HG02970 (cell line): ENCODE data around the gene PKD1L1.

Experiments used
- ATAC-seq: cut with Tn5 transposase; IDR thresholded peaks from one replicate; pipeline ENCODE4 v1.9.1; 2021; ENCODE audit warnings: mild to moderate bottlenecking, moderate library complexity, moderate number of reproducible peaks; ENCODE audit not compliant: unreplicated experiment, low FRiP score

The PKD1L1 gene

GRCh38 chr7:47906883-47907282 lies 41.4 kb downstream of the PKD1L1 start:
- no peak for ATAC-seq

GRCh38 chr7:47905076-47905920 lies 43.0 kb downstream of the PKD1L1 start:
- ATAC-seq = no peak

- no peak for ATAC-seq
These were observed 46.3 kb downstream of the PKD1L1 start for GRCh38 chr7:47902013-47902412.

GRCh38 chr7:47901542-47901941 lies 46.7 kb downstream of the PKD1L1 start:
- ATAC-seq = no peak

- no peak for ATAC-seq
These were observed 50.4 kb downstream of the PKD1L1 start for GRCh38 chr7:47897831-47898230.

GRCh38 chr7:47896809-47897423 lies 51.4 kb downstream of the PKD1L1 start:
- ATAC-seq = no peak

GRCh38 chr7:47895026-47895425 lies 53.2 kb downstream of the PKD1L1 start:
- ATAC-seq = no peak

- no peak for ATAC-seq
These were observed 54.4 kb downstream of the PKD1L1 start for GRCh38 chr7:47893721-47894365.

- ATAC-seq = no peak
These were observed 55.0 kb downstream of the PKD1L1 start for GRCh38 chr7:47893238-47893637.

- ATAC-seq = no peak
These were observed 57.7 kb downstream of the PKD1L1 start for GRCh38 chr7:47890606-47891005.

- no peak for ATAC-seq
These were observed 58.1 kb downstream of the PKD1L1 start for GRCh38 chr7:47890125-47890524.

GRCh38 chr7:47889723-47890122 lies 58.5 kb downstream of the PKD1L1 start:
- ATAC-seq = no peak

GRCh38 chr7:47888371-47889265 lies 59.6 kb downstream of the PKD1L1 start:
- no peak for ATAC-seq

- no peak for ATAC-seq
These were observed 61.1 kb downstream of the PKD1L1 start for GRCh38 chr7:47887016-47887640.

GRCh38 chr7:47885987-47886811 lies 62.1 kb downstream of the PKD1L1 start:
- ATAC-seq = no peak

- no peak for ATAC-seq
These were observed 62.8 kb downstream of the PKD1L1 start for GRCh38 chr7:47885309-47885986.

- no peak for ATAC-seq
These were observed 63.6 kb downstream of the PKD1L1 start for GRCh38 chr7:47884675-47885074.

GRCh38 chr7:47882635-47883034 lies 65.6 kb downstream of the PKD1L1 start:
- ATAC-seq = no peak

- ATAC-seq = no peak
These were observed 67.0 kb downstream of the PKD1L1 start for GRCh38 chr7:47881256-47881655.
